Measurements from ENCODE around the gene CC2D1A.
"Not testable (repeated sequence)": the region's sequence is repeated elsewhere in the genome, so short reads cannot be mapped to it uniquely, and the experiment has no call there.

Gene CC2D1A

DNA sequence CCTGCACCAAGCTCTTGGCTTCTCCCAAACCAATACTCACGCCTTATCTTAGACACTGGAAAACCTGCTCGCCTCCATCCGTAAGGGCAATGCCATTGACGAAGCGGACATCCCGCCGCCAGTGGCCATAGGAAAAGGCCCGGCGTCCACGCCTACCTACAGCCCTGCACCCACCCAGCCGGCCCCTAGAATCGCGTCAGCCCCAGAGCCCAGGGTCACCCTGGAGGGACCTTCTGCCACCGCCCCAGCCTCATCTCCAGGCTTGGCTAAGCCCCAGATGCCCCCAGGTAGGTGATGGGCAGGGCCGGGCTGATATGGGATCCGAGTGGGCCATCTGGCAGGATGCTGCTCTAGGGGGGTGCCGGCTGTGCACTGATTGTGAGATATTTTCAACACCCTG lies 7.4 kb downstream of the CC2D1A start:
- DNase-seq: no peak

GRCh38 chr19:13914777-13915176 lies 8.8 kb downstream of the CC2D1A start:
- no peak for DNase-seq

DNA sequence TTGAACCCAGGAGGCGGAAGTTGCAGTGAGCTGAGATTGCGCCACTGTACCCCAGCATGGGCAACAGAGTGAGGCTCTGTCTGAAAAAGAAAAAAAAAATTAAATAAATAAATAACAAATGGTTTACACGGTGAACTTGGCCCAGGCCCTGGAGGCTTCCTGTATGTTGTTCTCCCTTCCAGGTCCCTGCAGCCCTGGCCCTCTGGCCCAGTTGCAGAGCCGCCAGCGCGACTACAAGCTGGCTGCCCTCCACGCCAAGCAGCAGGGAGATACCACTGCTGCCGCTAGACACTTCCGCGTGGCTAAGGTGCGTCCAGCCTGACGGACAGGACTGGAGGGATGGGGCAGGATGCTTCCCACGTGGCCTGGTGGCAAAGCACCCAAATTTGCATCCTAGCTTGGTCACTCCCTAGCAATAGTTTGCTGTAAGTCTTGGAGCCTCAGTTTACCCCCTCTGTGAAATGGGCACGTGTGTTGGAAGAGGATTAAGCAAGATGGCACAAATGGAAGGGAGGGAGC lies 11.9 kb downstream of the CC2D1A start:
- no peak for DNase-seq

DNA sequence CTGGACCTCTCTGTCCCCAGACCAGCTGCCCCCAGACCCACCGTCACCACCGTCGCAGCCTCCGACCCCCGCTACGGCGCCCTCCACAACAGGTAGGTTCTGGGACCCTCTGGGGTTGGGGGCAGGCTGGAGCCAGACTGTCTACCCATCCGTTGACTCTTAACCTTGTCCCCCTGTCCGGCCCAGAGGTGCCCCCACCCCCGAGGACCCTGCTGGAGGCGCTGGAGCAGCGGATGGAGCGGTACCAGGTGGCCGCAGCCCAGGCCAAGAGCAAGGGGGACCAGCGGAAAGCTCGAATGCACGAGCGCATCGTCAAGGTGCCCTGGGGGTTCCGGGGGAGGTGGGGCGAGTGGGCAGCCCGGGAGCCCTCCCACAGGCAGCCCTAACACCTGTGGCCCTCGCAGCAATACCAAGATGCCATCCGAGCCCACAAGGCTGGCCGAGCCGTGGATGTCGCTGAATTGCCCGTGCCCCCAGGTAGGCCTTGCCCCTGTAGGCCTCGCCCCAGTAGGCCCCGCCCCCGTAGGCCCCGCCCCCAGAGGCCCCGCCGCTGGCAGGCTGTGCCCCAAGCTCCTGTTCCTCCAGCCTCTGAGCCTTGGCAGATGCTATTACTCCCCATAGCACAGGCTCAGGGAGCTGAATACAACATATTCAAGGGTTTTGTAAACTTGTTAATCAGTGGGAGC lies 12.9 kb downstream of the CC2D1A start:
- DNase-seq: no peak

DNA sequence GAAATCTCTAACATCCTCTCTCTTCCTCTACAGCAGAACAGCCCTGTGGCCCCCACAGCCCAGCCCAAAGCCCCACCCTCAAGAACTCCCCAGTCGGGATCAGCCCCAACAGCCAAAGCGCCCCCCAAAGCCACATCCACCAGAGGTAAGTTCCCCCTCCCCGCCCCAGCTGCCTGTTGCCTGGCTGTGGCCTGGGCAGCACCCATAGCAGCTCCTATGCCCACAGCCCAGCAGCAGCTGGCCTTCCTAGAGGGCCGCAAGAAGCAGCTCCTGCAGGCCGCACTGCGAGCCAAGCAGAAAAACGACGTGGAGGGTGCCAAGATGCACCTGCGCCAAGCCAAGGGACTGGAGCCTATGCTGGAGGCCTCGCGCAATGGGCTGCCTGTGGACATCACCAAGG lies 14.5 kb downstream of the CC2D1A start:
- no peak for DNase-seq

DNA sequence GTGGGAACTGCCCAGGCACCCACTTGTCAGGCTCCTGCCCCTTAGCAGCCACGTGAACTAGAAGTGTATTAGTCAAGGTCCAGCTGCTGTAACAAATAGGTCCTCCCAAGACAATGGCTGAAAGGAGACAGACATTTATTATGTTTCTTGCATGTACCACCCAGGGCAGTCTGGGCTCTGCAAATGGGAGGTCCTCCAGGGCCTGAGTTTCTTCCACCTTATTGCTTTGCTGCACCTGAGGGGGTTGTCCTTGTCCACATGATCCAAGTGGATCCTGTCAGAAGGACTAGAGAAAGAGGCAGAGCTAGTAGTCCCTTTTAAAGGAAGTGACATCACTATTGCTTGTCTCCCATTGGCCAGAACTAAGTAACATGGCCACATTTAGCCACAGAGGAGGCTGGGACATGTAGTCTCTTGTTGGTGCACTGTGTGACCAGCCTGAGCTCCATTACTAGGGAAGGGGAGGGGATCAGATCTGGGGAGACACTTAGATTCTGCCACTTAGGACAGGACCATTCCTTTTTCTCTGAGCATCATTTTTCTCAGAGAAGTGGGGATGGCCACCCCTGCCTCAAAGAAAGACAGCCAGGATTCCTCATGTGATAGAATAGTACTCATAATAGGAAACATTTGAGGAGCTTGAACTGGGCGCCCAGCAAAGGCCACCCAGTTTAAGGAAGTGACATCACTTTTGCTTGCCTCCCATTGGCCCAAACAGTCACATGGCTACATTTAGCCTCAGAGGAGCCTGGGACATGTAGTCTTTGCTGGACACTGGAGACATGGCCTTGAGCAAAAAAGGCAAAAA lies 15.1 kb downstream of the CC2D1A start:
- DNase-seq: peak; percentile 30

DNA sequence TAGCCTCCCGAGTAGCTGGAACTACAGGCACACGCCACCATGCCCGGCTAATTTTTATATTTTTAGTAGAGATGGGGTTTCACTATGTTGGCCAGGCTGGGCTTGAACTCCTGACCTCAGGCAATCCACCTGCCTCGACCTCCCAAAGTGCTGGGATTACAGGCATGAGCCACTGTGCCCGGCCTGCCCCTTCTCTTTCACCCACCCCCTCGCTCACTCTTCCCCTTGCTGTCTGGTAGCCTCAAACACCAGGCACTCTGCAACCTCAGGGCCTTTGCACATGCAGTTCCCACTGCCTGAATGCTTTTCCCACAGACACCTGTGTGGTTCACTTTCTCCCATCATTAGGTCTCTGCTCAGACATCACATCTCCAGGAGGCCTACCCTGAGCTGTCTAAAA lies 16.1 kb downstream of the CC2D1A start:
- DNase-seq: not testable (repeated sequence)

GRCh38 chr19:13923194-13923987 lies 17.4 kb downstream of the CC2D1A start:
- no peak for DNase-seq

GRCh38 chr19:13926010-13926409 lies 20.0 kb downstream of the CC2D1A start:
- no peak for DNase-seq

DNA sequence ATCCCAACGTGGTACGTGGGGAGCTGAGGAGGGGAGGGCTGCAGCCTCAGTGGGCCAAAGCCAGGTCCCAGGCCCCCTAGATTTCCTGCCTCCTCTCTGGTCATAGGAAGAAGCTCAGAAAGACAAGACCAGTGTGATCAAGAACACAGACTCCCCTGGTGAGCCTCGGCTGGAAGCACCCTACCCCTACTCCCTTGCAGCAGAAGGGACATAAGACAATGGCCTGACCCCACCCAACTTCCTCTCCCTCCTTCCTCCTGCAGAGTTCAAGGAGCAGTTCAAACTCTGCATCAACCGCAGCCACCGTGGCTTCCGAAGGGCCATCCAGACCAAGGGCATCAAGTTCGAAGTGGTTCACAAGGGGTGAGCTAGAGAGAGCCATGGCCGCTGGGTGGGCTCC lies 20.7 kb downstream of the CC2D1A start:
- no peak for DNase-seq

DNA sequence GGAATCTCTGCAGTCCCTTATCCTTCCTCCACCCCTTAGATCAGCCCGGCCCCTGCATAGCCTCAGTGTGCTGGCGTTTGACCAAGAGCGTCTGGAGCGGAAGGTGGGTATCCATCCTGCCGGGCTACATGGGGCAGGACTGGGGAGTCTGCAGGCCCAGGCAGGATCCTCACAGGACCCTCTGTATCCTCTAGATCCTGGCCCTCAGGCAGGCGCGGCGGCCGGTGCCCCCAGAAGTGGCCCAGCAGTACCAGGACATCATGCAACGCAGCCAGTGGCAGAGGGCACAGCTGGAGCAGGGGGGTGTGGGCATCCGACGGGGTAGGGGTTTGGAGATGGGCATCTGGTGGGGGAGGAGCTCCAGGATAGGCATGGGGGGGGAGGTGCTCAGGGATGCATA lies 23.3 kb downstream of the CC2D1A start:
- no peak for DNase-seq

DNA sequence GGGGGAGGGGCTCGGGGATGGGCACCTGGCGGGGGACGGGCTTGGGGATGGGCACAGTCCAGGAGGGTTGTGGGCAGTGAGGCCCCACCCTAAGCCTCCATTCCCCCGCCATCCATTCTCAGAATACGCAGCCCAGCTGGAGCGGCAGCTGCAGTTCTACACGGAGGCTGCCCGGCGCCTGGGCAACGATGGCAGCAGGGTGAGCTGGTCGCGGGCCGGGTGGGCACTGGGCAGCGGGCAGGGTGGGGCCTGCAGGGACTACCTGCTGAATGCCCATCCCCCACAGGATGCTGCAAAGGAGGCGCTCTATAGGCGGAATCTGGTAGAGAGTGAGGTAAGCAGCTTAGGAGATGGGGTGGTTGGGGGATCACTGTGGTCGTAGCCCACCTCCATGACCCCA lies 24.0 kb downstream of the CC2D1A start:
- no peak for DNase-seq

DNA sequence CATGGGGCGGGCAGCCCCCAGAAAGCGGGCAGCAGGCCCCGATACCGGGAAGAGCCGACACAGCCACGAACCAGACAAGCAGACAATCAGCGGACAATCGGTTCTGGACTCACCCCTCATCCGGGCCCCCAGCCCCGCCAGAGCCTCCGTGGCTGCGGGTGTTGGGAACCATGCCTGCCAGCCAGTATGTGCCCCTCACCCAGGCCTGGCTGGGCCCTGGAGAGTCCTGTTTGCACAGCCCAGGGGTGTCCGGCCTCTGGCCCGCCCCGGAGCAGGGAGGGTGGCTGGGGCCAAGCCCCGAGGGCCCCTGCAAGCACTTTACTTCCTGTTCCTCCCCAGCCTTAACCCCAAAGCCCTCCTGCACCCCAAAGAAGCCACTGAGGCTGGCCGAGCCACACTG lies 24.4 kb downstream of the CC2D1A start:
- DNase-seq: no peak

DNA sequence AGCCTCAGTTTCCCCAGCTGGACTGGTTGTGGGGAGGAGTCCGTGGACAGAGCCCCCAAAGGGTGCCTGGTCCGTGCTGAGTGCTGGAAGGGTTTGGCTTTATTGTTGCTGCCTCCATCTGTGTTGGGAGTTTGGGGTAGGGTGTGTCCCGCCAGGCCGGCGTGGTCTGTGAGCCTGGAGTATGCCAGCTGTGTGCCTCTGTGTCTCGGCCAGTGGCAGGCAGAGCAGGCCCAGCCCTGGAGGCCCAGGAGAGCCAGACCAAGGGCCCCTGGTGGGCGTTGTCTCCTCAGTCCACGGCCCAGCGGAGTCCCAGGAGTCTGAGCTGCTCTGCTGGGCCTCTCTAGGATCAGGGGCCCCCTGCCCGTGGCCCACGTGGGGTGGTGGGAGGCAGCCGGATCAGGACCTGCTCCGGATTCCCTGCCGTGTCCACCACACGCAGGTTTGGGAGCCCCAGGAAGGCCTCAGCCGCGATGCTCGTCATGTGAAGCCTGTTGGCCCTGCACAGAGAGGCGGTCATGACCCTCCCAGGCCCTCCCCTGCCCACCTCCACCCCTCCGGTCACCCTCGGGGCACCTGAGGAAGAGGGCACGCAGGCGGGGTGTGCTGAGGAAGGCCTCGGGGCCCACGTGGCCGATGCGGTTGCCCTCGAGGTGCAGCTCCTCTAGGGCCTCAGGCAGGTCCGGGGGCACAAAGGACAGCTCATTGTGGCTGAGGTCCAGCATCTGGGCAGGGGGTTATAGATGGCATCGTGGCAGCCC lies 25.6 kb downstream of the CC2D1A start:
- no peak for DNase-seq

- DNase-seq: no peak
Measured at GRCh38 chr19:13932149-13932637, 26.2 kb downstream of the CC2D1A start.

DNA sequence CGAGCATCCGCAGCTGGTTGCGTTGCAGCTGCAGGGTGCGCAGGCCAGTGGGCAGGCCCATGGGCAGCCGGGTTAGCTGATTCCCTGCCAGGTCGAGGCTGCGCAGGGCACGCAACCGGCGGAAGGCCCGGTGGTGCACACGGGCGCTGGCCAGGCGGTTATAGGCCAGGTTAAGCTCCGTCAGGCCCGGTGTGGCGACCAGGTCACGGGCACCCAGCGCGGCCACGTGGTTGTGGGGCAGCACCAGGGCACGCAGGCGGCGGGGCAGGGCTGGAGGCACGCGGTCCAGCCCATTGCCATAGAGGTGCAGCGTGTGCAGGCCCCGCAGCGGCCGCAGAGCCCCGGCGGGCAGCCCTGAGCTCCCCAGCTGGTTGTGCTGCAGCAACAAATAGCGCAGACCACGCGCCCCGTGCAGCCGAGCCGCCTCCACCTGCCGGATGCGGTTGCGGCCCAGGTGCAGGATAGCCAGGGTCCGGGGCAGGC lies 27.0 kb downstream of the CC2D1A start:
- DNase-seq: no peak

DNA sequence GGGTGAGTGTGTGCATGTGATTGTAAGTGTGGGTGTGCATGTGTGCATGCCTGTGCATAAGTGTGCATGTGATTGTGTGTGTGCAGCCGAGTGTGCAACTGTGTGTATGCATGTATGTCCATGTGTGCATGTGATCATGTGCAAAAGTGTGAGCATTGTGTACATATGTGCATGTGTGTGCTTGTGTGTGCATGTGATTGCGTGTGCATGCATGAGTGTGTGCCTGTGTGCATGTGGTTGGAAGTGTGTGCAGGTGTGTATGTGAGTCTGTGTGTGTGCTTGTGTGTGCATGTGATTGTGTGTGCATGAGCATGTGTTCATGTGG lies 28.7 kb downstream of the CC2D1A start:
- no peak for DNase-seq

- DNase-seq: no peak
Measured at GRCh38 chr19:13935765-13936510, 29.9 kb downstream of the CC2D1A start.

- no peak for DNase-seq
Measured at GRCh38 chr19:13937479-13938300, 31.7 kb downstream of the CC2D1A start.

DNA sequence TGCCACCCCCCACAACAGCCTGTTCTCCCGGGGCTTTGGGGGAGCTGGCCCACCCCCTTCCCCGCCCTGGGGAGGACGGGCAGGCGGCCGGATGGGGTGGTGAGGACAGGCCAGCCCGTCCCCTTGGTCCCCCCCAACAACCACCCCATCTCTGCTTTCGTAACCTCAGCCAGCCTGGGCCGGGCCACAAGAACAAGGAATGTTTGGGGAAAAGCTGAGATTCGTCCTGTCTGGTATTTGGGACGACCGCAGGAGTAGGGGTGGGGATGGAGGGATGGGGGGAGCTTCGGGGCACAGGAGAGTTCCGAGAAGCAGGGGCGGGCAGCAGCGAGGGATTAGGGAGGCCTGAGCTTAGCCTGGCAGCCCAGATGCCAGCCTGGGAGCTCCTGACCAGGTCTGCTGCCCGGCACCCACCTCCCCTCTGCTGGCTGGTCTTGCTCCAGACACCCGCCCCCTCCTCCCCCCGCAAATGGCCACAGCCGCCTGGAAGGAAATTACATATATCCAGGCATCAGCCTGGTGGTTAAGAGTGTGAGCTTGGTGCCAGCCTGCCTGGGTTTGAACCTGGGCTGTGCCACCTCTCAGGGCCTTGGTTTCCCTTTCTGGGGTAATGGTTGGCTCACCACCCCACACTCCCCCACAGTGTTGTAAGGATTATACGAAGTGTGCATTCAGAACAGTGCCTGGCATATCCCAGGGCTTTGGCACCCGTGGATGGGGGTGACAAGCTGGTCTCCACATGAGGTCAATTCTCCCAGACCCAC lies 32.5 kb downstream of the CC2D1A start, which contains the start of gene PODNL1:
TSS of gene PODNL1 (minus strand) at position 117 of the 764 bp plus-strand sequence. CDS start 236 bp downstream, outside the sequence.
- DNase-seq: no peak

All from CD4-positive, alpha-beta T cell treated with Interferon gamma for 1 hour (primary cell).